Loucy (cell line): ENCODE results near the gene FICD.

Source experiments
- H2AFZ ChIP-seq: fragments of 200-600 bp; sonication (generic); 2 replicates; pipeline ENCODE4 v1.6.0; 2016; ENCODE audit warnings: antibody characterized with exemption, mild to moderate bottlenecking, low read length, moderate library complexity
- H3F3A ChIP-seq: fragments of 200-600 bp; 2 replicates; pipeline ENCODE4 v1.6.0; 2016; ENCODE audit warnings: antibody characterized with exemption, low read depth, mild to moderate bottlenecking
- H3K27me3 ChIP-seq: fragments of 200-600 bp; sonication (generic); 2 replicates; pipeline ENCODE4 v1.6.1; 2014; ENCODE audit warnings: low read length, mild to moderate bottlenecking; ENCODE audit not compliant: insufficient read depth, poor library complexity, severe bottlenecking
- H3K36me3 ChIP-seq: fragments of 200-600 bp; sonication (generic); 2 replicates; pipeline ENCODE4 v1.6.1; 2016; ENCODE audit warnings: low read length; ENCODE audit not compliant: insufficient read depth
- H3K4me1 ChIP-seq: fragments of 200-600 bp; sonication (generic); 2 replicates; pipeline ENCODE4 v1.5.1; 2014; ENCODE audit warnings: low read length, mild to moderate bottlenecking; ENCODE audit not compliant: insufficient read depth, poor library complexity, severe bottlenecking
- H3K4me2 ChIP-seq: fragments of 200-600 bp; sonication (generic); 2 replicates; pipeline ENCODE4 v1.6.0; 2014; ENCODE audit warnings: antibody characterized with exemption, low read length, low read depth, mild to moderate bottlenecking; ENCODE audit not compliant: poor library complexity, severe bottlenecking
- H3K4me3 ChIP-seq: fragments of 200-600 bp; sonication (generic); 2 replicates; pipeline ENCODE4 v1.5.1; 2014; ENCODE audit warnings: low read length, mild to moderate bottlenecking, mixed read lengths; ENCODE audit not compliant: poor library complexity, severe bottlenecking
- H3K79me2 ChIP-seq: fragments of 200-600 bp; sonication (generic); 2 replicates; pipeline ENCODE4 v1.6.1; 2014; ENCODE audit warnings: low read length; ENCODE audit not compliant: insufficient read depth
- H3K9ac ChIP-seq: fragments of 200-600 bp; sonication (generic); 2 replicates; pipeline ENCODE4 v1.6.0; 2014; ENCODE audit warnings: mild to moderate bottlenecking, low read depth, low read length, moderate library complexity; ENCODE audit not compliant: poor library complexity, severe bottlenecking
- H3K9me2 ChIP-seq: fragments of 200-600 bp; sonication (generic); replicated peaks from 2 replicates; pipeline ENCODE4 v1.6.1; 2016; ENCODE audit warnings: low read depth, low read length, mixed read lengths
- H3K9me3 ChIP-seq: fragments of 200-600 bp; sonication (generic); 2 replicates; pipeline ENCODE4 v1.6.1; 2014; ENCODE audit warnings: mild to moderate bottlenecking, antibody characterized with exemption, low read length, low read depth; ENCODE audit not compliant: insufficient read depth
- H4K20me1 ChIP-seq: fragments of 200-600 bp; sonication (generic); 2 replicates; pipeline ENCODE4 v1.6.0; 2014; ENCODE audit warnings: antibody characterized with exemption, low read length, mild to moderate bottlenecking; ENCODE audit not compliant: insufficient read depth, poor library complexity, severe bottlenecking
- EZH2phosphoT487 ChIP-seq: fragments of 200-600 bp; IDR thresholded peaks from 2 replicates; pipeline ENCODE4 v1.6.1; 2018; ENCODE audit warnings: antibody characterized with exemption, mild to moderate bottlenecking, moderate library complexity, borderline replicate concordance
- TF ChIP-seq, protein P1 (sequence below): fragments of 200-600 bp; sonication (generic); conservative IDR thresholded peaks from 2 replicates; pipeline ENCODE4 v1.5.1; 2014; ENCODE audit warnings: mild to moderate bottlenecking, antibody characterized with exemption, low read length

FICD gene

GRCh38 chr12:108517288-108518100 lies 2.4 kb downstream of the FICD start:
- TF ChIP-seq EZH2phosphoT487, result no peak
- TF ChIP-seq, protein P1, sequence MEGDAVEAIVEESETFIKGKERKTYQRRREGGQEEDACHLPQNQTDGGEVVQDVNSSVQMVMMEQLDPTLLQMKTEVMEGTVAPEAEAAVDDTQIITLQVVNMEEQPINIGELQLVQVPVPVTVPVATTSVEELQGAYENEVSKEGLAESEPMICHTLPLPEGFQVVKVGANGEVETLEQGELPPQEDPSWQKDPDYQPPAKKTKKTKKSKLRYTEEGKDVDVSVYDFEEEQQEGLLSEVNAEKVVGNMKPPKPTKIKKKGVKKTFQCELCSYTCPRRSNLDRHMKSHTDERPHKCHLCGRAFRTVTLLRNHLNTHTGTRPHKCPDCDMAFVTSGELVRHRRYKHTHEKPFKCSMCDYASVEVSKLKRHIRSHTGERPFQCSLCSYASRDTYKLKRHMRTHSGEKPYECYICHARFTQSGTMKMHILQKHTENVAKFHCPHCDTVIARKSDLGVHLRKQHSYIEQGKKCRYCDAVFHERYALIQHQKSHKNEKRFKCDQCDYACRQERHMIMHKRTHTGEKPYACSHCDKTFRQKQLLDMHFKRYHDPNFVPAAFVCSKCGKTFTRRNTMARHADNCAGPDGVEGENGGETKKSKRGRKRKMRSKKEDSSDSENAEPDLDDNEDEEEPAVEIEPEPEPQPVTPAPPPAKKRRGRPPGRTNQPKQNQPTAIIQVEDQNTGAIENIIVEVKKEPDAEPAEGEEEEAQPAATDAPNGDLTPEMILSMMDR, result no peak
- Histone ChIP-seq H3K79me2 (peaks cover 15% of the 10 kb centered on the region), H3K36me3 (peaks cover 45% of the 10 kb centered on the region; the same call in 1 of the 2 replicates), H3K4me1 (peaks cover 11% of the 10 kb centered on the region), H3K9ac (no peak overlapping the region), H3K9me3 (no peaks in the 10 kb centered on the region), H2AFZ (no peak overlapping the region), H3F3A (no peaks in the 10 kb centered on the region), H3K4me2 (no peak overlapping the region), H4K20me1 (no peaks in the 10 kb centered on the region), H3K27me3 (no peaks in the 10 kb centered on the region), H3K4me3 (no peak overlapping the region), H3K9me2 (no peaks in the 10 kb centered on the region)

DNA sequence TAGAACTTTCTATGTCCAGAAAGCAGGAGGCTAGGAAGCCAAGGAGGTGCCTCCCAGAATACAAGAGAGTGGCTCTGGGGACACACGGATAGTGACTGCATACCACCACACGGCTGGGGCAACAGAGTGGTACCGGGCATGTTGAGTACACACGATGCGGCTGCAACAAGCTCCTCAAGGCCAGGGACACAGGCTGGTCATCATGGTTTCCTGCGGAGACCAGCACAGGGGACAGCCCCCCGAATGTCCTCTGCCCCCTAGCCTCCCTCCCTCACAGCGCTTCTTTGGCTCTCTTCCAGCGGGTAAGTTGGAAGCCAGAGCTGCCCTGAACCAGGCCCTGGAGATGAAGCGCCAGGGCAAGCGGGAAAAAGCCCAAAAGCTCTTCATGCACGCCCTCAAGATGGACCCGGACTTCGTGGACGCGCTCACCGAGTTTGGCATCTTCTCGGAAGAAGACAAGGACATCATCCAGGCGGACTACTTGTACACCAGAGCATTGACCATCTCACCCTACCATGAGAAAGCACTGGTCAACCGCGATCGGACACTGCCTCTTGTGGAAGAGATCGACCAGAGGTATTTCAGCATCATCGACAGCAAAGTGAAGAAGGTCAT lies 3.1 kb downstream of the FICD start:
- Histone ChIP-seq H3F3A (no peaks in the 10 kb centered on the region), H4K20me1 (no peaks in the 10 kb centered on the region), H3K4me1 (peaks cover 11% of the 10 kb centered on the region), H3K4me2 (no peak overlapping the region), H3K9ac (no peak overlapping the region), H3K36me3 (peaks cover 52% of the 10 kb centered on the region; the same call in 1 of the 2 replicates), H3K4me3 (no peak overlapping the region), H3K9me2 (no peaks in the 10 kb centered on the region), H3K27me3 (no peaks in the 10 kb centered on the region), H3K79me2 (peaks cover 15% of the 10 kb centered on the region), H3K9me3 (no peaks in the 10 kb centered on the region), H2AFZ (no peak overlapping the region)
- no peak for TF ChIP-seq EZH2phosphoT487
- TF ChIP-seq, protein P1, result no peak

DNA sequence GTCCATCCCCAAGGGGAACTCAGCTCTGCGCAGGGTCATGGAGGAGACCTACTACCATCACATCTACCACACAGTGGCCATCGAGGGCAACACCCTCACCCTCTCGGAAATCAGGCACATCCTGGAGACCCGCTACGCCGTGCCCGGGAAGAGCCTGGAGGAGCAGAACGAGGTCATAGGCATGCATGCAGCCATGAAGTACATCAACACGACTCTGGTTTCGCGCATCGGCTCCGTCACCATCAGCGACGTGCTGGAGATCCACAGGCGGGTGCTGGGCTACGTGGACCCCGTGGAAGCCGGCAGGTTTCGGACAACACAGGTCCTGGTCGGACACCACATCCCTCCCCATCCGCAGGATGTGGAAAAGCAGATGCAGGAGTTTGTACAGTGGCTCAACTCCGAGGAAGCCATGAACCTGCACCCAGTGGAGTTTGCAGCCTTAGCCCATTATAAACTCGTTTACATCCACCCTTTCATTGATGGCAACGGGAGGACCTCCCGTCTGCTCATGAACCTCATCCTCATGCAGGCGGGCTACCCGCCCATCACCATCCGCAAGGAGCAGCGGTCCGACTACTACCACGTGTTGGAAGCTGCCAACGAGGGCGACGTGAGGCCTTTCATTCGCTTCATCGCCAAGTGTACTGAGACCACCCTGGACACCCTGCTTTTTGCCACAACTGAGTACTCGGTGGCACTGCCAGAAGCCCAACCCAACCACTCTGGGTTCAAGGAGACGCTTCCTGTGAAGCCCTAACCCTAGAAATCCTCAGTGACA lies 3.8 kb downstream of the FICD start:
- TF ChIP-seq EZH2phosphoT487, result no peak
- TF ChIP-seq, protein P1, result no peak
- Histone ChIP-seq H3K4me3 (no peak overlapping the region), H3K9me3 (no peaks in the 10 kb centered on the region), H3K9ac (no peak overlapping the region), H3K9me2 (no peaks in the 10 kb centered on the region), H3K27me3 (no peaks in the 10 kb centered on the region), H3K36me3 (peaks cover 59% of the 10 kb centered on the region; the same call in 1 of the 2 replicates), H3K4me1 (peaks cover 11% of the 10 kb centered on the region), H3K4me2 (no peak overlapping the region), H4K20me1 (no peaks in the 10 kb centered on the region), H3F3A (no peaks in the 10 kb centered on the region), H2AFZ (no peak overlapping the region), H3K79me2 (peaks cover 15% of the 10 kb centered on the region)
